ENCODE measurements around the gene FCGR1A. TPM values are rescaled to one million over a fixed set of nuclear protein-coding genes. Genes with fewer than 3 reads are reported as not detected.
"Not testable (repeated sequence)": the region's sequence is repeated elsewhere in the genome, so short reads cannot be mapped to it uniquely, and the experiment has no call there.

The FCGR1A gene
- total RNA-seq, 2 donors from 2014 or later, result 5.6 to 11.2 TPM

- intact Hi-C loops (cut with DNase I), result not testable (repeated sequence)
- DNase-seq (ENCODE audit: low spot score), result peak; percentile 81
Observed at GRCh38 chr1:149812893-149813801, 30.7 kb downstream of the FCGR1A start.

- DNase-seq (ENCODE audit: low spot score); intact Hi-C loops (cut with DNase I): not testable (repeated sequence)
Observed at GRCh38 chr1:149820387-149820786, 37.9 kb downstream of the FCGR1A start.

GRCh38 chr1:149826555-149826954 lies 44.1 kb downstream of the FCGR1A start:
- intact Hi-C loops (cut with DNase I); DNase-seq (ENCODE audit: low spot score): not testable (repeated sequence)

- intact Hi-C loops (cut with DNase I); DNase-seq (ENCODE audit: low spot score): not testable (repeated sequence)
Observed at GRCh38 chr1:149831764-149832315, 49.3 kb downstream of the FCGR1A start.

GRCh38 chr1:149832316-149833126 lies 50.0 kb downstream of the FCGR1A start:
- DNase-seq (ENCODE audit: low spot score); intact Hi-C loops (cut with DNase I): not testable (repeated sequence)

GRCh38 chr1:149833144-149833543 lies 50.6 kb downstream of the FCGR1A start:
- DNase-seq (ENCODE audit: low spot score); intact Hi-C loops (cut with DNase I): not testable (repeated sequence)

GRCh38 chr1:149841149-149841548 lies 58.7 kb downstream of the FCGR1A start:
- DNase-seq (ENCODE audit: low spot score); intact Hi-C loops (cut with DNase I): not testable (repeated sequence)

Other genes with a start within 250 kb of the FCGR1A start
- gene PPIAL4C, start 198.8 kb upstream of the FCGR1A start, total RNA-seq, result not detected
- 10 to 100 TPM; 10.7 to 11.4 TPM for gene BOLA1, start 116.9 kb downstream of the FCGR1A start, total RNA-seq
- 1 to 10 TPM; 7.5 TPM for gene SV2A, start 135.2 kb downstream of the FCGR1A start, total RNA-seq
- gene SF3B4, start 145.1 kb downstream of the FCGR1A start, total RNA-seq, result 10 to 100 TPM; 37.2 to 38.0 TPM
- gene MTMR11, start 154.2 kb downstream of the FCGR1A start, total RNA-seq, result 10 to 100 TPM; 18.4 to 23.7 TPM
- gene OTUD7B, start 228.0 kb downstream of the FCGR1A start, total RNA-seq, result 10 to 100 TPM; 20.9 to 38.3 TPM